ENCODE data around the gene TREH.

GRCh38 chr11:118646393-118646792, 33.1 kb downstream of the TREH start:
- TF ChIP-seq CTCF (IDR thresholded peaks at IDR 0.05; ENCODE audit: low read depth, low read length) (no peak), POLR2A (IDR thresholded peaks at IDR 0.05; ENCODE audit: extremely low read depth, insufficient read length) (no peak), MAX (IDR thresholded peaks at IDR 0.05; ENCODE audit: low read depth, low read length) (no peak), MYC (IDR thresholded peaks at IDR 0.05; ENCODE audit: low read depth, low read length) (no peak)

Data from NB4 (cell line).